ENCODE measurements around the gene ALDH16A1.

The ALDH16A1 gene

GRCh38 chr19:49430172-49430677 is 22.8 kb upstream of the ALDH16A1 start:
- Histone ChIP-seq H3K23ac (ENCODE audit: low read depth, low read length, poor library complexity) (no peak overlapping the region), H3K36me3 (replicated peaks in 1 of 2; ENCODE audit: control insufficient read depth in 2 of 2, insufficient read depth in 2 of 2, low read length in 2 of 2) (no peaks in the 10 kb centered on the region), H3K4me2 (ENCODE audit: insufficient read depth, low read length, poor library complexity, severe bottlenecking) (no peak overlapping the region), H2BK5ac (ENCODE audit: low read length) (no peak overlapping the region), H3K9ac (ENCODE audit: low read depth, low read length, poor library complexity) (no peak overlapping the region), H3K18ac (ENCODE audit: low read length) (no peak overlapping the region), H3K79me1 (ENCODE audit: low read depth, low read length) (peaks cover 2% of the 10 kb centered on the region), H2AFZ (ENCODE audit: low read length) (no peak overlapping the region), H2BK12ac (ENCODE audit: low read length) (no peak overlapping the region), H3K27ac (replicated peaks; ENCODE audit: low read length) (no peak overlapping the region), H2BK120ac (ENCODE audit: low read depth, low read length) (no peak overlapping the region), H2BK15ac (ENCODE audit: low read length) (no peak overlapping the region), H3K4ac (ENCODE audit: low read length) (no peak overlapping the region), H3K4me3 (ENCODE audit: low read length in 2 of 2) (no peak overlapping the region), H3K9me3 (replicated peaks in 1 of 2; ENCODE audit: control insufficient read depth in 2 of 2, insufficient read depth in 1 of 2, low read depth in 1 of 2, low read length in 2 of 2) (peaks cover 8 to 12% of the 10 kb centered on the region in 2 donors), H3K4me1 (ENCODE audit: control insufficient read depth in 2 of 2, insufficient read depth in 1 of 2, low read depth in 1 of 2, low read length in 2 of 2) (peaks cover 17 to 21% of the 10 kb centered on the region in 2 donors), H4K8ac (ENCODE audit: low read depth, low read length) (no peak overlapping the region), H3K27me3 (ENCODE audit: control insufficient read depth in 3 of 3, insufficient read depth in 3 of 3, low read depth in 1 of 3, low read length in 3 of 3) (peaks cover 3 to 94% (median 57%) of the 10 kb centered on the region in 3 experiments), H3K14ac (ENCODE audit: low read length) (no peak overlapping the region), H4K91ac (ENCODE audit: low read depth, low read length, poor library complexity) (no peak overlapping the region), H2AK5ac (ENCODE audit: low read depth, low read length) (peak overlapping the region; percentile 54)
- no peak for DNase-seq (ENCODE audit: low spot score)
- no CpG with 5 or more reads among the region's 9 CpGs for WGBS, 2 donors (ENCODE audit: extremely low coverage in 2 of 2, insufficient read length in 2 of 2, insufficient replicate concordance in 1 of 2)

- no CpG with 5 or more reads among the region's 28 CpGs for WGBS, 2 donors (ENCODE audit: extremely low coverage in 2 of 2, insufficient read length in 2 of 2, insufficient replicate concordance in 1 of 2)
- H3K27me3 ChIP-seq (ENCODE audit: control insufficient read depth in 3 of 3, insufficient read depth in 3 of 3, low read depth in 1 of 3, low read length in 3 of 3): peaks cover 3 to 94% (median 53%) of the 10 kb centered on the region in 3 experiments
- H3K23ac ChIP-seq (ENCODE audit: low read depth, low read length, poor library complexity): peak overlapping the region; percentile 47
- H3K9ac ChIP-seq (ENCODE audit: low read depth, low read length, poor library complexity): no peak overlapping the region
- no peak overlapping the region for H2BK120ac ChIP-seq (ENCODE audit: low read depth, low read length)
- H4K8ac ChIP-seq (ENCODE audit: low read depth, low read length): no peak overlapping the region
- peak overlapping the region; percentile 85 for H4K91ac ChIP-seq (ENCODE audit: low read depth, low read length, poor library complexity)
- H3K18ac ChIP-seq (ENCODE audit: low read length): peak overlapping the region; percentile 59
- no peak overlapping the region for H3K14ac ChIP-seq (ENCODE audit: low read length)
- peak overlapping the region; percentile 54 for H2AK5ac ChIP-seq (ENCODE audit: low read depth, low read length)
- no peak overlapping the region for H2AFZ ChIP-seq (ENCODE audit: low read length)
- peaks cover 8 to 12% of the 10 kb centered on the region in 2 donors for H3K9me3 ChIP-seq (replicated peaks in 1 of 2; ENCODE audit: control insufficient read depth in 2 of 2, insufficient read depth in 1 of 2, low read depth in 1 of 2, low read length in 2 of 2)
- peak overlapping the region; percentile 19 for H2BK5ac ChIP-seq (ENCODE audit: low read length)
- no peak overlapping the region for H3K4ac ChIP-seq (ENCODE audit: low read length)
- peaks cover 17 to 21% of the 10 kb centered on the region in 2 donors for H3K4me1 ChIP-seq (ENCODE audit: control insufficient read depth in 2 of 2, insufficient read depth in 1 of 2, low read depth in 1 of 2, low read length in 2 of 2)
- no peak overlapping the region for H3K27ac ChIP-seq (replicated peaks; ENCODE audit: low read length)
- peak overlapping the region; percentile 88 for H2BK15ac ChIP-seq (ENCODE audit: low read length)
- H2BK12ac ChIP-seq (ENCODE audit: low read length): no peak overlapping the region
- no peak overlapping the region for H3K4me2 ChIP-seq (ENCODE audit: insufficient read depth, low read length, poor library complexity, severe bottlenecking)
- H3K4me3 ChIP-seq (ENCODE audit: low read length in 2 of 2): no peak overlapping the region
- no peak for DNase-seq (ENCODE audit: low spot score)
- no peaks in the 10 kb centered on the region for H3K36me3 ChIP-seq (replicated peaks in 1 of 2; ENCODE audit: control insufficient read depth in 2 of 2, insufficient read depth in 2 of 2, low read length in 2 of 2)
- peaks cover 2% of the 10 kb centered on the region for H3K79me1 ChIP-seq (ENCODE audit: low read depth, low read length)
These were observed 22.2 kb upstream of the ALDH16A1 start for GRCh38 chr19:49430678-49431329.

GRCh38 chr19:49431330-49431749 is 21.7 kb upstream of the ALDH16A1 start:
- WGBS, 2 donors (ENCODE audit: extremely low coverage in 2 of 2, insufficient read length in 2 of 2, insufficient replicate concordance in 1 of 2): no CpG with 5 or more reads among the region's 29 CpGs
- Histone ChIP-seq H4K8ac (ENCODE audit: low read depth, low read length) (no peak overlapping the region), H3K27ac (replicated peaks; ENCODE audit: low read length) (no peak overlapping the region), H2BK120ac (ENCODE audit: low read depth, low read length) (no peak overlapping the region), H3K4me2 (ENCODE audit: insufficient read depth, low read length, poor library complexity, severe bottlenecking) (no peak overlapping the region), H2BK5ac (ENCODE audit: low read length) (peak overlapping the region; percentile 19), H3K79me1 (ENCODE audit: low read depth, low read length) (peaks cover 2% of the 10 kb centered on the region), H3K4ac (ENCODE audit: low read length) (no peak overlapping the region), H2AK5ac (ENCODE audit: low read depth, low read length) (peak overlapping the region; percentile 54), H3K36me3 (replicated peaks in 1 of 2; ENCODE audit: control insufficient read depth in 2 of 2, insufficient read depth in 2 of 2, low read length in 2 of 2) (no peaks in the 10 kb centered on the region), H3K9me3 (replicated peaks in 1 of 2; ENCODE audit: control insufficient read depth in 2 of 2, insufficient read depth in 1 of 2, low read depth in 1 of 2, low read length in 2 of 2) (peaks cover 11 to 12% of the 10 kb centered on the region in 2 donors), H3K18ac (ENCODE audit: low read length) (peak overlapping the region; percentile 59), H3K4me3 (ENCODE audit: low read length in 2 of 2) (no peak overlapping the region), H2BK15ac (ENCODE audit: low read length) (peak overlapping the region; percentile 88), H3K23ac (ENCODE audit: low read depth, low read length, poor library complexity) (peak overlapping the region; percentile 47), H3K4me1 (ENCODE audit: control insufficient read depth in 2 of 2, insufficient read depth in 1 of 2, low read depth in 1 of 2, low read length in 2 of 2) (peaks cover 16 to 21% of the 10 kb centered on the region in 2 donors), H2BK12ac (ENCODE audit: low read length) (peak overlapping the region; percentile 58), H4K91ac (ENCODE audit: low read depth, low read length, poor library complexity) (peak overlapping the region; percentile 85), H3K9ac (ENCODE audit: low read depth, low read length, poor library complexity) (no peak overlapping the region), H2AFZ (ENCODE audit: low read length) (no peak overlapping the region), H3K27me3 (ENCODE audit: control insufficient read depth in 3 of 3, insufficient read depth in 3 of 3, low read depth in 1 of 3, low read length in 3 of 3) (peaks cover 3 to 94% (median 53%) of the 10 kb centered on the region in 3 experiments), H3K14ac (ENCODE audit: low read length) (no peak overlapping the region)
- DNase-seq (ENCODE audit: low spot score): no peak

Data from neuronal stem cell (in vitro differentiated cells).